Measurements from ENCODE around the gene TMEM240. TPM values are rescaled to one million over a fixed set of nuclear protein-coding genes. Genes with fewer than 3 reads are reported as not detected.

Gene TMEM240
- total and polyA plus RNA-seq, 10 of the 15 experiments (the other 5 are each of a cell fraction or from before 2014, with no cell fraction given) = 0.17 to 0.49 TPM; not detected in 8

DNA sequence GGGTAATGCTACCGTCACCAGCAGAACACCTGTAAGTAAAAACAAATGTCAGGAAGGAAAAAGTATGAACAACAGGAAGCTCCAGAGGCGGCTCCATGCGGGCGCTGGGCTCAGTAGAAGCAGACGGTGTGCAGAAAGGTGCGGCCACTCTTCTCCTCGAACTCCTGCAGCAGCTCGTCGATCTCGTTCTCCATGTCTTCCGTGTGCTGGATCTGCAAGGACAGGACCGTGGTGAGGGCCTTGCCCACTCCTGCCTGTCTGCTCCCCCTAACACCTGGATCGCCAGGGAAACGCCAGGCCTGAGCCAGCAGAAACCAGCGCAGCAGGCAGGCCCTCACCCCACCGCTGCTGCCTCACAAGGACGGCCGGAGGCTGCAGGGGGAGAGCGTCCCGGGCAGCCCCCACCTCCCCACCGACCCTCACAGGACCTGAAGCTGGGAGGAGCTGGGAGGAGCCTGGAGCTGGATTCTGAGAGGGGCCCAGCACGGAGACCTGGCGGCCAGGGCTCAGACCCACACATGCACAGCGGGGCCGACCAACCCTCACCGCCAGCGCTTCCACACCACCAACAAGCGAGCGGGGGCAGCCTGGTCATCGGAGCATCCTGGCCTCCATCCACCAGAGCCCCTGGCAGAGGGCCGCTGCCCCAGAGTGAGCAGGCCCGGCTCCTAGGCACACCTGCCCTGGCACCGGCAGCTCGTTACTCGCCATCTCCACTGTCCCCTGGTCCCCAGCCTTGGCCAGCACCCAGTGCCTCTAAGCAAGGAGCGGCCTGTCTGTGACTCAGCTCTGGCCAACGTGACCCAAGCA lies 1.7 kb upstream of the TMEM240 start:
- Histone ChIP-seq H3K36me3 (ENCODE audit: control insufficient read depth in 2 of 2, insufficient read depth in 2 of 2, low read length in 1 of 2) (no peaks in the 10 kb centered on the region; a peak in 2 of 4 replicates), H3K4me1 (ENCODE audit: control insufficient read depth, insufficient read depth, low read length) (no peaks in the 10 kb centered on the region), H2AFZ (ENCODE audit: control insufficient read depth, low read depth, low read length) (no peak overlapping the region), H3K4me2 (ENCODE audit: control insufficient read depth, insufficient read depth) (no peak overlapping the region), H3K27ac (ENCODE audit: control insufficient read depth, insufficient read depth) (no peak overlapping the region), H3K79me2 (ENCODE audit: control insufficient read depth, insufficient read depth, low read length) (no peaks in the 10 kb centered on the region), H3K9me3 (replicated peaks; ENCODE audit: control insufficient read depth, insufficient read depth, low read length) (no peaks in the 10 kb centered on the region), H3K9ac (ENCODE audit: control insufficient read depth, insufficient read depth, low read length) (no peak overlapping the region), H4K20me1 (ENCODE audit: control insufficient read depth, insufficient read depth) (no peaks in the 10 kb centered on the region), H3K27me3 (replicated peaks in 1 of 2; ENCODE audit: control insufficient read depth in 2 of 2, insufficient read depth in 2 of 2, low read length in 1 of 2) (no peaks in the 10 kb centered on the region), H3K4me3 (no peak overlapping the region)
- CTCF ChIA-PET = no interaction called here
- RAD21 ChIA-PET (ENCODE audit: unreplicated experiment) = no interaction called here
- no peak for TF ChIP-seq NR2C1 (IDR thresholded peaks at IDR 0.05)
- TF ChIP-seq BRCA1 (IDR thresholded peaks at IDR 0.05; ENCODE audit: low read depth, low read length) = no peak
- TF ChIP-seq, protein P1, sequence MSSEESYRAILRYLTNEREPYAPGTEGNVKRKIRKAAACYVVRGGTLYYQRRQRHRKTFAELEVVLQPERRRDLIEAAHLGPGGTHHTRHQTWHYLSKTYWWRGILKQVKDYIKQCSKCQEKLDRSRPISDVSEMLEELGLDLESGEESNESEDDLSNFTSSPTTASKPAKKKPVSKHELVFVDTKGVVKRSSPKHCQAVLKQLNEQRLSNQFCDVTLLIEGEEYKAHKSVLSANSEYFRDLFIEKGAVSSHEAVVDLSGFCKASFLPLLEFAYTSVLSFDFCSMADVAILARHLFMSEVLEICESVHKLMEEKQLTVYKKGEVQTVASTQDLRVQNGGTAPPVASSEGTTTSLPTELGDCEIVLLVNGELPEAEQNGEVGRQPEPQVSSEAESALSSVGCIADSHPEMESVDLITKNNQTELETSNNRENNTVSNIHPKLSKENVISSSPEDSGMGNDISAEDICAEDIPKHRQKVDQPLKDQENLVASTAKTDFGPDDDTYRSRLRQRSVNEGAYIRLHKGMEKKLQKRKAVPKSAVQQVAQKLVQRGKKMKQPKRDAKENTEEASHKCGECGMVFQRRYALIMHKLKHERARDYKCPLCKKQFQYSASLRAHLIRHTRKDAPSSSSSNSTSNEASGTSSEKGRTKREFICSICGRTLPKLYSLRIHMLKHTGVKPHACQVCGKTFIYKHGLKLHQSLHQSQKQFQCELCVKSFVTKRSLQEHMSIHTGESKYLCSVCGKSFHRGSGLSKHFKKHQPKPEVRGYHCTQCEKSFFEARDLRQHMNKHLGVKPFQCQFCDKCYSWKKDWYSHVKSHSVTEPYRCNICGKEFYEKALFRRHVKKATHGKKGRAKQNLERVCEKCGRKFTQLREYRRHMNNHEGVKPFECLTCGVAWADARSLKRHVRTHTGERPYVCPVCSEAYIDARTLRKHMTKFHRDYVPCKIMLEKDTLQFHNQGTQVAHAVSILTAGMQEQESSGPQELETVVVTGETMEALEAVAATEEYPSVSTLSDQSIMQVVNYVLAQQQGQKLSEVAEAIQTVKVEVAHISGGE (CRISPR knock-in tag; IDR thresholded peaks at IDR 0.05) = no peak
- TF ChIP-seq, protein P2, sequence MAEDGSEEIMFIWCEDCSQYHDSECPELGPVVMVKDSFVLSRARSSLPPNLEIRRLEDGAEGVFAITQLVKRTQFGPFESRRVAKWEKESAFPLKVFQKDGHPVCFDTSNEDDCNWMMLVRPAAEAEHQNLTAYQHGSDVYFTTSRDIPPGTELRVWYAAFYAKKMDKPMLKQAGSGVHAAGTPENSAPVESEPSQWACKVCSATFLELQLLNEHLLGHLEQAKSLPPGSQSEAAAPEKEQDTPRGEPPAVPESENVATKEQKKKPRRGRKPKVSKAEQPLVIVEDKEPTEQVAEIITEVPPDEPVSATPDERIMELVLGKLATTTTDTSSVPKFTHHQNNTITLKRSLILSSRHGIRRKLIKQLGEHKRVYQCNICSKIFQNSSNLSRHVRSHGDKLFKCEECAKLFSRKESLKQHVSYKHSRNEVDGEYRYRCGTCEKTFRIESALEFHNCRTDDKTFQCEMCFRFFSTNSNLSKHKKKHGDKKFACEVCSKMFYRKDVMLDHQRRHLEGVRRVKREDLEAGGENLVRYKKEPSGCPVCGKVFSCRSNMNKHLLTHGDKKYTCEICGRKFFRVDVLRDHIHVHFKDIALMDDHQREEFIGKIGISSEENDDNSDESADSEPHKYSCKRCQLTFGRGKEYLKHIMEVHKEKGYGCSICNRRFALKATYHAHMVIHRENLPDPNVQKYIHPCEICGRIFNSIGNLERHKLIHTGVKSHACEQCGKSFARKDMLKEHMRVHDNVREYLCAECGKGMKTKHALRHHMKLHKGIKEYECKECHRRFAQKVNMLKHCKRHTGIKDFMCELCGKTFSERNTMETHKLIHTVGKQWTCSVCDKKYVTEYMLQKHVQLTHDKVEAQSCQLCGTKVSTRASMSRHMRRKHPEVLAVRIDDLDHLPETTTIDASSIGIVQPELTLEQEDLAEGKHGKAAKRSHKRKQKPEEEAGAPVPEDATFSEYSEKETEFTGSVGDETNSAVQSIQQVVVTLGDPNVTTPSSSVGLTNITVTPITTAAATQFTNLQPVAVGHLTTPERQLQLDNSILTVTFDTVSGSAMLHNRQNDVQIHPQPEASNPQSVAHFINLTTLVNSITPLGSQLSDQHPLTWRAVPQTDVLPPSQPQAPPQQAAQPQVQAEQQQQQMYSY (CRISPR knock-in tag; IDR thresholded peaks at IDR 0.05) = no peak
- SMC1A ChIA-PET (ENCODE audit: uncharacterized antibody, unreplicated experiment) = no interaction called here
- POLR2A ChIA-PET = interaction anchor here (0.6 kb wide), 1 partner anchor 285 kb away, joined by 3 read pairs; no protein-coding TSS in a partner anchor
- ATAC-seq = no peak
- WGBS (ENCODE audit: insufficient coverage, insufficient replicate concordance, low lambda C conversion rate, missing lambda C conversion rate) = 90% methylated on average over 37 of the region's 37 CpGs
- in situ Hi-C loops (cut with MboI) = no loop called here
- intact Hi-C loops (cut with micrococcal nuclease; ENCODE audit: unreplicated experiment) = no loop called here
- BruUV-seq (replicated peaks) = no TSS peak
- DNase-seq (ENCODE audit: low read depth, low spot score) = no peak
- no peak for FAIRE-seq

Data from GM12878 (cell line).